K562 (cell line): ENCODE results near the gene TWSG1. TPM values are rescaled to one million over a fixed set of nuclear protein-coding genes. Genes with fewer than 3 reads are reported as not detected.

Experiments used
- ATAC-seq: fragments of 200-7000 bp; cut with Tn5 transposase; 3 replicates; pipeline ENCODE4 v1.9.1; 2020; ENCODE audit warnings: moderate library complexity
- BruUV-seq: library from RNA; stranded (reverse); fragments of 400-500 nt; replicated peaks from 2 replicates; lab custom pipeline; 2021; lab: Mats Ljungman, UMichigan
- CTCF ChIA-PET: fragments of 300-600 bp; formaldehyde crosslinking; extraction: SDS; loops from one replicate; lab custom pipeline; 2021; ENCODE audit warnings: low intra/inter-chr PET ratio; lab: Yijun Ruan, JAX
- POLR2A ChIA-PET: fragments of 300-600, 350-650 bp; sonication (Branson Sonifier 250); formaldehyde crosslinking; extraction: SDS; loops from one replicate; lab custom pipeline; 2021; ENCODE audit warnings: antibody characterized with exemption, inconsistent platforms; lab: Yijun Ruan, JAX
- DNase-seq, 4 experiments: peaks; one replicate each; pipeline versions ENCODE4 v3.0.0 to v3.0.0-alpha.2; 2011 to 2018; ENCODE audit warnings: low spot score in 3 of 4, mixed read lengths in 3 of 4; ENCODE audit errors: extremely low read depth in 1 of 4
- FAIRE-seq: peaks from 2 replicates; lab custom pipeline; 2011; peaks lifted over from hg19 to GRCh38; lab: Jason Lieb, UNC
- H2AFZ ChIP-seq: 2 replicates; pipeline ENCODE4 v1.6.0; 2011; ENCODE audit warnings: low read depth, low read length, control low read depth, inconsistent platforms
- H3K27ac ChIP-seq: fragments of 200-600 bp; 3 replicates; pipeline ENCODE4 v1.8.0; 2011; ENCODE audit warnings: low read depth, mild to moderate bottlenecking, control low read depth, inconsistent platforms, low read length, moderate library complexity, mixed read lengths; ENCODE audit errors: extremely low read depth
- H3K27me3 ChIP-seq, 2 experiments: fragments of 300-600 bp in 1 of 2; 2 replicates in 1 of 2; 3 replicates in 1 of 2; pipeline versions ENCODE4 v1.6.0 to v1.8.0; 2011; ENCODE audit warnings: inconsistent platforms in 2 of 2, low read length in 2 of 2, mild to moderate bottlenecking in 1 of 2, mixed read lengths in 1 of 2, moderate library complexity in 1 of 2; ENCODE audit not compliant: control insufficient read depth in 2 of 2, insufficient read depth in 2 of 2
- H3K36me3 ChIP-seq: fragments of 300-600 bp; 3 replicates; pipeline ENCODE4 v1.8.0; 2011; ENCODE audit warnings: mild to moderate bottlenecking, low read length, inconsistent platforms; ENCODE audit not compliant: control insufficient read depth, insufficient read depth
- H3K4me1 ChIP-seq, 2 experiments: fragments of 200-600 bp in 1 of 2; replicated peaks in 1 of 2; 2 replicates in 1 of 2; 3 replicates in 1 of 2; pipeline versions ENCODE4 v1.5.1 to v1.8.0; 2011; ENCODE audit warnings: inconsistent platforms in 2 of 2, low read length in 2 of 2, mild to moderate bottlenecking in 1 of 2, mixed read lengths in 1 of 2, moderate library complexity in 1 of 2; ENCODE audit not compliant: control insufficient read depth in 2 of 2, insufficient read depth in 2 of 2
- H3K4me2 ChIP-seq: 2 replicates; pipeline ENCODE4 v1.6.1; 2011; ENCODE audit warnings: low read length, control low read depth, inconsistent platforms, mixed read lengths; ENCODE audit not compliant: insufficient read depth
- H3K4me3 ChIP-seq: fragments of 200-600 bp; sonication (generic), shearing (Covaris generic); 2 replicates; pipeline ENCODE4 v1.5.1; 2016; ENCODE audit warnings: control low read depth, inconsistent platforms
- H3K79me2 ChIP-seq: fragments of 200-600 bp; 3 replicates; pipeline ENCODE4 v1.8.0; 2011; ENCODE audit warnings: low read length, inconsistent platforms; ENCODE audit not compliant: control insufficient read depth, insufficient read depth
- H3K9ac ChIP-seq, 2 experiments: 2 replicates each; pipeline versions ENCODE4 v1.6.0 to v1.6.1; 2011; ENCODE audit warnings: low read depth in 2 of 2, low read length in 2 of 2, control low read depth in 1 of 2, inconsistent platforms in 1 of 2, mild to moderate bottlenecking in 1 of 2, mixed read lengths in 1 of 2; ENCODE audit not compliant: insufficient read depth in 1 of 2
- H3K9me1 ChIP-seq: one replicate; pipeline ENCODE4 v1.6.0; 2011; ENCODE audit warnings: inconsistent platforms, mild to moderate bottlenecking, low read length, moderate library complexity; ENCODE audit not compliant: control insufficient read depth, insufficient read depth
- H3K9me3 ChIP-seq: replicated peaks from 2 replicates; pipeline ENCODE4 v1.5.1; 2011; ENCODE audit warnings: low read depth, low read length, inconsistent platforms; ENCODE audit not compliant: control insufficient read depth, insufficient read depth
- H4K20me1 ChIP-seq: replicated peaks from 2 replicates; pipeline ENCODE4 v1.6.1; 2011; ENCODE audit warnings: low read length, inconsistent platforms, mixed read lengths; ENCODE audit not compliant: control insufficient read depth, insufficient read depth
- STAT5A ChIP-seq: IDR thresholded peaks from 2 replicates; pipeline ENCODE4 v1.6.1; 2012; ENCODE audit warnings: low read length, inconsistent platforms, borderline replicate concordance
- ZNF316 ChIP-seq: fragments of 450-650 bp; IDR thresholded peaks from 2 replicates; pipeline ENCODE4 v1.6.1; 2016
- ZNF586 ChIP-seq: fragments of 450-650 bp; formaldehyde crosslinking; conservative IDR thresholded peaks from 2 replicates; pipeline ENCODE4 v1.4.0; 2020; ENCODE audit warnings: mild to moderate bottlenecking, moderate library complexity
- in situ Hi-C: fragments of 300-500 bp; cut with MboI; formaldehyde crosslinking; loops from 4 replicates; pipeline ENCODE4 v1.15.0; 2018; ENCODE audit warnings: inconsistent platforms, mixed read lengths
- intact Hi-C: fragments of 100-400 bp; cut with micrococcal nuclease; formaldehyde crosslinking; loops from 2 replicates; pipeline ENCODE4 v1.14.2; 2022
- polyA plus RNA-seq, 8 experiments: library from polyadenylated mRNA; depleted of rRNA in 4 of 8; stranded (reverse) in 5 of 8; unstranded in 3 of 8; fragments of >200 nt; fragmentation: Nextera tagmentation in 2 of 8; fragmentation: Illumina TruSeq in 1 of 8; extraction: Ambion mirVana in 2 of 8; extraction: Trizol in 1 of 8; gene quantifications; 2 replicates each; pipeline versions ENCODE4 v1.2.1 to v1.2.3, GENCODE V29; 2011 to 2014; ENCODE audit warnings: inconsistent platforms in 1 of 8, missing spikeins in 1 of 8
- total RNA-seq, 7 experiments: library from RNA; depleted of rRNA in 6 of 7; stranded (reverse); fragments of >200 nt in 6 of 7; fragmentation: Illumina TruSeq in 2 of 7; extraction: Trizol in 2 of 7; gene quantifications; 2 replicates each; pipeline versions ENCODE4 v1.2.1 to v1.2.3, GENCODE V29; 2011 to 2021; ENCODE audit warnings: low replicate concordance in 1 of 7
- TF ChIP-seq, protein P1 (sequence below): fragments of 450-650 bp; IDR thresholded peaks from 2 replicates; pipeline ENCODE4 v1.6.1; 2016; ENCODE audit warnings: mild to moderate bottlenecking

Gene TWSG1
- total and polyA plus RNA-seq, 9 of the 15 experiments (the other 6 are each of a cell fraction or from before 2014, with no cell fraction given) = 10.4 to 37.2 (median 25.1) TPM

DNA sequence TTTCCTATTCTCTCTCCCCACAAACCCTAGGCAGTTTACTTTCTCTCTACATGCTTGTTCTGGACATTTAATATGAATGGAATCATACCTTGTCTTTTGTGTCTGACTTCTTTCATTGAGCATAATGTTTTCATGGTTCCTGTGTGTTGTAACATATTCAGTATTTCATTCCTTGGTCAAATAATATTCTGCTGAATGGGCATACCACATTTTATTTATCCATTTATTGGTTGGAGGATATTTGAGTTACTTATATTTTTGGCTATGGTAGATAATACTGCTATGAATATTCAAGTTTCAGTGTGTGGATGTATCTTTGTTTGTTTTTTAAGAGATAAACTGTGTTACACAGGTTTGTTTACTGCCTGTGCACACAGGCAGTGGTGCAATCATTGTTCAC is 9.0 kb downstream of the TWSG1 start:
- BruUV-seq = no TSS peak

More for the DNA sequence above, 9.0 kb downstream of the TWSG1 start:
- no peak for DNase-seq
- Histone ChIP-seq H3K4me1 (no peaks in the 10 kb centered on the region; a peak in 2 of 5 replicates), H2AFZ (no peak overlapping the region), H3K36me3 (peaks cover 35% of the 10 kb centered on the region), H3K27me3 (no peaks in the 10 kb centered on the region), H3K4me3 (no peak overlapping the region), H3K79me2 (peaks cover 14% of the 10 kb centered on the region; the same call in 1 of the 3 replicates), H3K27ac (no peak overlapping the region), H4K20me1 (0 out of 2 replicates have a peak, but pooled peaks cover 3% of the 10 kb centered on the region), H3K9ac (no peak overlapping the region), H3K9me1 (no peaks in the 10 kb centered on the region), H3K4me2 (no peak overlapping the region), H3K9me3 (no peaks in the 10 kb centered on the region)
- no peak for FAIRE-seq
- ChIA-PET POLR2A (interaction anchor here (1.6 kb wide), 1 partner anchor 9 kb away, joined by 6 read pairs; the partner anchor contains the start of gene TWSG1), CTCF (no interaction called here)
- no peak for ATAC-seq
- in situ Hi-C loops (no loop called here), intact Hi-C loops (no loop called here)
- TF ChIP-seq, protein P1, sequence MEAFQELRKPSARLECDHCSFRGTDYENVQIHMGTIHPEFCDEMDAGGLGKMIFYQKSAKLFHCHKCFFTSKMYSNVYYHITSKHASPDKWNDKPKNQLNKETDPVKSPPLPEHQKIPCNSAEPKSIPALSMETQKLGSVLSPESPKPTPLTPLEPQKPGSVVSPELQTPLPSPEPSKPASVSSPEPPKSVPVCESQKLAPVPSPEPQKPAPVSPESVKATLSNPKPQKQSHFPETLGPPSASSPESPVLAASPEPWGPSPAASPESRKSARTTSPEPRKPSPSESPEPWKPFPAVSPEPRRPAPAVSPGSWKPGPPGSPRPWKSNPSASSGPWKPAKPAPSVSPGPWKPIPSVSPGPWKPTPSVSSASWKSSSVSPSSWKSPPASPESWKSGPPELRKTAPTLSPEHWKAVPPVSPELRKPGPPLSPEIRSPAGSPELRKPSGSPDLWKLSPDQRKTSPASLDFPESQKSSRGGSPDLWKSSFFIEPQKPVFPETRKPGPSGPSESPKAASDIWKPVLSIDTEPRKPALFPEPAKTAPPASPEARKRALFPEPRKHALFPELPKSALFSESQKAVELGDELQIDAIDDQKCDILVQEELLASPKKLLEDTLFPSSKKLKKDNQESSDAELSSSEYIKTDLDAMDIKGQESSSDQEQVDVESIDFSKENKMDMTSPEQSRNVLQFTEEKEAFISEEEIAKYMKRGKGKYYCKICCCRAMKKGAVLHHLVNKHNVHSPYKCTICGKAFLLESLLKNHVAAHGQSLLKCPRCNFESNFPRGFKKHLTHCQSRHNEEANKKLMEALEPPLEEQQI = no peak
- TF ChIP-seq ZNF316 = peak; percentile 39
- TF ChIP-seq STAT5A = no peak
- no peak for TF ChIP-seq ZNF586
